DLD1 (cell line): ENCODE measurements around the gene TCF21.
"Not testable (repeated sequence)": the region's sequence is repeated elsewhere in the genome, so short reads cannot be mapped to it uniquely, and the experiment has no call there.

Experiments used
- in situ Hi-C: cut with HindIII; loops from 2 replicates; pipeline ENCODE4 v1.10.0; 2017; ENCODE audit warnings: low sequenced_read_pairs

The TCF21 gene

GRCh38 chr6:133888929-133889556 lies at the start of gene TCF21:
Gene TCF21, plus strand, starts transcription at chr6:133889113. Its CDS starts 285 bp downstream, at chr6:133889398.
- in situ Hi-C loops: no loop called here

GRCh38 chr6:133841176-133841575 lies 47.7 kb upstream of the TCF21 start:
- in situ Hi-C loops: no loop called here

- in situ Hi-C loops: no loop called here
Observed at GRCh38 chr6:133843098-133843497, 45.8 kb upstream of the TCF21 start.

- in situ Hi-C loops: loop anchor here (5.0 kb wide), 1 partner anchor 38 kb away; no protein-coding TSS in a partner anchor
Observed at GRCh38 chr6:133844709-133845108, 44.2 kb upstream of the TCF21 start.

- in situ Hi-C loops: no loop called here
Observed at GRCh38 chr6:133854041-133854363, 34.9 kb upstream of the TCF21 start.

GRCh38 chr6:133854364-133855275 lies 34.3 kb upstream of the TCF21 start:
- in situ Hi-C loops: no loop called here

GRCh38 chr6:133855276-133855990 lies 33.5 kb upstream of the TCF21 start:
- in situ Hi-C loops: no loop called here

- in situ Hi-C loops: no loop called here
Observed at GRCh38 chr6:133855991-133856370, 32.9 kb upstream of the TCF21 start.

- in situ Hi-C loops: no loop called here
Observed at GRCh38 chr6:133856911-133857310, 32.0 kb upstream of the TCF21 start.

GRCh38 chr6:133857696-133858095 lies 31.2 kb upstream of the TCF21 start:
- in situ Hi-C loops: no loop called here

GRCh38 chr6:133861337-133861736 lies 27.6 kb upstream of the TCF21 start:
- in situ Hi-C loops: not testable (repeated sequence)

- in situ Hi-C loops: no loop called here
Observed at GRCh38 chr6:133863228-133863627, 25.7 kb upstream of the TCF21 start.

GRCh38 chr6:133865680-133866079 lies 23.2 kb upstream of the TCF21 start:
- in situ Hi-C loops: no loop called here

- in situ Hi-C loops: no loop called here
Observed at GRCh38 chr6:133871131-133871530, 17.8 kb upstream of the TCF21 start.

- in situ Hi-C loops: no loop called here
Observed at GRCh38 chr6:133873538-133873937, 15.4 kb upstream of the TCF21 start.

- in situ Hi-C loops: no loop called here
Observed at GRCh38 chr6:133877116-133877515, 11.8 kb upstream of the TCF21 start.

GRCh38 chr6:133880006-133880405 lies 8.9 kb upstream of the TCF21 start:
- in situ Hi-C loops: loop anchor here (5.0 kb wide), 2 partner anchors 33 to 78 kb away; no protein-coding TSS in a partner anchor

- in situ Hi-C loops: loop anchor here (5.0 kb wide), 2 partner anchors 34 to 79 kb away; no protein-coding TSS in a partner anchor
Observed at GRCh38 chr6:133880896-133881295, 8.0 kb upstream of the TCF21 start.

GRCh38 chr6:133886104-133886775 lies 2.7 kb upstream of the TCF21 start:
- in situ Hi-C loops: no loop called here

GRCh38 chr6:133887156-133887879 lies 1.6 kb upstream of the TCF21 start:
- in situ Hi-C loops: no loop called here
